Stomach (tissue), 9 donors: ENCODE results near the gene HAUS1. TPM values are rescaled to one million over a fixed set of nuclear protein-coding genes. Genes with fewer than 3 reads are reported as not detected.

ENCODE experiments used
- DNase-seq, 2 donors: peaks; one replicate each; pipeline versions ENCODE4 v3.0.0 to v3.0.0-alpha.2; 2013 to 2019
- H3K27ac ChIP-seq, 5 donors: fragments of 200-600 bp in 4 of 5; sonication (generic) in 4 of 5; one replicate each; pipeline ENCODE4 v1.5.1; 2013 to 2019; ENCODE audit warnings: mild to moderate bottlenecking in 1 of 5, moderate library complexity in 1 of 5
- H3K27me3 ChIP-seq, 3 donors: fragments of 200-600 bp; sonication (generic); one replicate each; pipeline ENCODE4 v1.5.1; 2017 to 2019; ENCODE audit warnings: mixed run types in 1 of 3
- H3K36me3 ChIP-seq, 4 donors: fragments of 200-600 bp; sonication (generic); 1 replicate in 3 of 4; 2 replicates in 1 of 4; pipeline ENCODE4 v1.5.1; 2016 to 2019
- H3K4me1 ChIP-seq, 4 donors: fragments of 200-600 bp; sonication (generic); one replicate each; pipeline ENCODE4 v1.5.1; 2016 to 2019
- H3K4me3 ChIP-seq, 4 donors: fragments of 200-600 bp; sonication (generic) in 3 of 4; one replicate each; pipeline ENCODE4 v1.5.1; 2016 to 2019; ENCODE audit warnings: mild to moderate bottlenecking in 1 of 4
- H3K9me3 ChIP-seq, 4 donors: fragments of 200-600 bp; sonication (generic); one replicate each; pipeline ENCODE4 v1.5.1; 2016 to 2019
- CTCF ChIP-seq, 7 experiments: fragments of 450-650 bp in 4 of 7; fragments of 200-600 bp in 3 of 7; sonication (generic) in 3 of 7; IDR thresholded peaks; one replicate each; pipeline ENCODE4 v1.5.1; 2016 to 2019; ENCODE audit warnings: antibody characterized with exemption in 7 of 7, control low read depth in 2 of 7, mild to moderate bottlenecking in 1 of 7
- EP300 ChIP-seq: sonication (generic); formaldehyde crosslinking; IDR thresholded peaks from one replicate; pipeline ENCODE4 v1.6.1; 2017; ENCODE audit warnings: antibody characterized with exemption
- POLR2A ChIP-seq, 4 donors: fragments of 450-650 bp; IDR thresholded peaks; one replicate each; pipeline ENCODE4 v1.6.1; 2016; ENCODE audit warnings: antibody characterized with exemption in 4 of 4, control low read depth in 2 of 4, mild to moderate bottlenecking in 1 of 4, moderate library complexity in 1 of 4
- POLR2AphosphoS5 ChIP-seq, 3 donors: sonication (generic); formaldehyde crosslinking; IDR thresholded peaks; one replicate each; pipeline ENCODE4 v1.6.1; 2016; ENCODE audit warnings: antibody characterized with exemption in 3 of 3
- WGBS, 5 donors: extraction: QIAGEN DNeasy Blood & Tissue Kit in 3 of 5; methylation state at CpG; one replicate each; pipeline versions ENCODE4 v1.1.5 to v1.1.7; 2013 to 2018; 5-methylcytosine and 5-hydroxymethylcytosine counted together
- intact Hi-C: fragments of 100-400 bp; cut with DNase I; formaldehyde crosslinking; loops from one replicate; pipeline ENCODE4 v1.15.1; 2023; ENCODE audit warnings: low total_unique reads
- polyA plus RNA-seq, 3 donors: library from polyadenylated mRNA; stranded (reverse); fragments of 200-250 nt; gene quantifications; one replicate each; pipeline ENCODE4 v1.2.3, GENCODE V29; 2013
- total RNA-seq, 5 donors: library from RNA; depleted of rRNA; stranded (reverse); fragments of >200 nt; gene quantifications; one replicate each; pipeline versions ENCODE4 v1.1.0 to v1.2.3, GENCODE V29; 2014 to 2016
- donor health status: healthy with polysubstance abuse.
- donor health status: Bipolar disorder and iron deficiency.
- donor health status: healthy.

The HAUS1 gene
- total and polyA plus RNA-seq, 8 donors = 2.2 to 32.3 (median 26.4) TPM; not detected in 1

GRCh38 chr18:46096651-46097300 is 7.4 kb upstream of the HAUS1 start:
- DNase-seq = peak in 1 of 2 donors; percentile 40
- Histone ChIP-seq H3K36me3 (peaks cover 19 to 34% (median 32%) of the 10 kb centered on the region in 4 donors), H3K27ac (peak overlapping the region in 4 of 5 donors; percentile 81 to 96 (median 92)), H3K9me3 (no peaks in the 10 kb centered on the region), H3K4me1 (peaks cover 22 to 61% (median 41%) of the 10 kb centered on the region in 4 donors), H3K27me3 (no peaks in the 10 kb centered on the region), H3K4me3 (peak overlapping the region; percentile 72 to 98 (median 90))
- no peak for TF ChIP-seq EP300
- TF ChIP-seq POLR2A (IDR thresholded peaks at IDR 0.05) = no peak
- TF ChIP-seq POLR2AphosphoS5 (IDR thresholded peaks at IDR 0.05) = no peak
- TF ChIP-seq CTCF (IDR thresholded peaks at IDR 0.05) = no peak
- intact Hi-C loops = no loop called here
- WGBS, 5 donors = 17 to 39% (median 27%) methylated on average over 22 of the region's 22 CpGs

- peak overlapping the region; percentile 81 to 97 (median 93) for H3K27ac ChIP-seq
- intact Hi-C loops = no loop called here
- no peaks in the 10 kb centered on the region for H3K9me3 ChIP-seq
- H3K36me3 ChIP-seq = peaks cover 17 to 27% (median 26%) of the 10 kb centered on the region in 4 donors
- no peak for TF ChIP-seq CTCF (IDR thresholded peaks at IDR 0.05)
- no peak for TF ChIP-seq EP300
- no peak for TF ChIP-seq POLR2A (IDR thresholded peaks at IDR 0.05)
- no peak for TF ChIP-seq POLR2AphosphoS5 (IDR thresholded peaks at IDR 0.05)
- WGBS, 5 donors = 0 to 1% (median 1%) methylated on average over 8 of the region's 8 CpGs
- H3K27me3 ChIP-seq = no peaks in the 10 kb centered on the region
- peaks cover 22 to 56% (median 40%) of the 10 kb centered on the region in 4 donors for H3K4me1 ChIP-seq
- DNase-seq = no peak
- H3K4me3 ChIP-seq = peak overlapping the region; percentile 72 to 98 (median 90)
These were observed 6.8 kb upstream of the HAUS1 start for GRCh38 chr18:46097431-46097800.

- no peaks in the 10 kb centered on the region for H3K27me3 ChIP-seq
- H3K9me3 ChIP-seq = no peaks in the 10 kb centered on the region
- DNase-seq = peak; percentile 86 to 97
- H3K27ac ChIP-seq = peak within 1 kb of the TSS; percentile 81 to 97 (median 93)
- H3K36me3 ChIP-seq = peaks cover 12 to 22% (median 20%) of the 10 kb centered on the region in 4 donors
- no peak for TF ChIP-seq CTCF (IDR thresholded peaks at IDR 0.05)
- TF ChIP-seq POLR2A (IDR thresholded peaks at IDR 0.05) = peak in 1 of 4 donors; percentile 48
- TF ChIP-seq EP300 = no peak
- TF ChIP-seq POLR2AphosphoS5 (IDR thresholded peaks at IDR 0.05) = peak; percentile 45 to 89 (median 83)
- WGBS, 5 donors = 0 to 1% (median 0%) methylated on average over 30 to 53 of the region's 53 CpGs
- H3K4me3 ChIP-seq = peak within 1 kb of the TSS; percentile 72 to 98 (median 90)
- intact Hi-C loops = no loop called here
- H3K4me1 ChIP-seq = peaks cover 22 to 50% (median 37%) of the 10 kb centered on the region in 4 donors
These were observed 6.2 kb upstream of the HAUS1 start, which contains the start of gene ATP5F1A for GRCh38 chr18:46097801-46098615. Gene ATP5F1A, minus strand, starts transcription at chr18:46098296. Its CDS starts 65 bp downstream, at chr18:46098231.

GRCh38 chr18:46098616-46098933 is 5.6 kb upstream of the HAUS1 start:
- DNase-seq = no peak
- H3K4me1 ChIP-seq = peaks cover 22 to 45% (median 35%) of the 10 kb centered on the region in 4 donors
- peak overlapping the region; percentile 81 to 97 (median 93) for H3K27ac ChIP-seq
- TF ChIP-seq EP300 (no peak), CTCF (IDR thresholded peaks at IDR 0.05) (no peak), POLR2AphosphoS5 (IDR thresholded peaks at IDR 0.05) (no peak), POLR2A (IDR thresholded peaks at IDR 0.05) (no peak)
- H3K9me3 ChIP-seq = no peaks in the 10 kb centered on the region
- WGBS, 5 donors = 17 to 25% (median 22%) methylated on average over 16 of the region's 16 CpGs
- peaks cover 7 to 16% (median 14%) of the 10 kb centered on the region in 4 donors for H3K36me3 ChIP-seq
- intact Hi-C loops = no loop called here
- H3K27me3 ChIP-seq = no peaks in the 10 kb centered on the region
- peak overlapping the region; percentile 72 to 98 (median 90) for H3K4me3 ChIP-seq
